ENCODE data around the gene ADI1.

The ADI1 gene

GRCh38 chr2:3459185-3460015, 59.9 kb downstream of the ADI1 start:
- no peak overlapping the region for H3K4ac ChIP-seq (ENCODE audit: low read length)
- no peak overlapping the region for H3K4me3 ChIP-seq (ENCODE audit: low read length in 2 of 2)
- no peak overlapping the region for H4K91ac ChIP-seq (ENCODE audit: low read depth, low read length, poor library complexity)
- H2BK120ac ChIP-seq (ENCODE audit: low read depth, low read length): no peak overlapping the region
- no peak overlapping the region for H3K4me2 ChIP-seq (ENCODE audit: insufficient read depth, low read length, poor library complexity, severe bottlenecking)
- peak overlapping the region; percentile 56 for H3K23ac ChIP-seq (ENCODE audit: low read depth, low read length, poor library complexity)
- no peak overlapping the region for H2BK12ac ChIP-seq (ENCODE audit: low read length)
- peaks cover 0 to 5% of the 10 kb centered on the region in 2 donors for H3K9me3 ChIP-seq (replicated peaks in 1 of 2; ENCODE audit: control insufficient read depth in 2 of 2, insufficient read depth in 1 of 2, low read depth in 1 of 2, low read length in 2 of 2)
- peak overlapping the region; percentile 25 for H3K18ac ChIP-seq (ENCODE audit: low read length)
- H3K4me1 ChIP-seq (ENCODE audit: control insufficient read depth in 2 of 2, insufficient read depth in 1 of 2, low read depth in 1 of 2, low read length in 2 of 2): peaks cover 0 to 8% of the 10 kb centered on the region in 2 donors
- peak overlapping the region; percentile 30 for H3K9ac ChIP-seq (ENCODE audit: low read depth, low read length, poor library complexity)
- H2BK5ac ChIP-seq (ENCODE audit: low read length): no peak overlapping the region
- no peak overlapping the region for H2AFZ ChIP-seq (ENCODE audit: low read length)
- H3K14ac ChIP-seq (ENCODE audit: low read length): no peak overlapping the region
- WGBS, 2 donors (ENCODE audit: extremely low coverage in 2 of 2, insufficient read length in 2 of 2, insufficient replicate concordance in 1 of 2): no CpG with 5 or more reads among the region's 25 CpGs
- no peaks in the 10 kb centered on the region for H3K27me3 ChIP-seq (ENCODE audit: control insufficient read depth in 3 of 3, insufficient read depth in 3 of 3, low read depth in 1 of 3, low read length in 3 of 3)
- H2BK15ac ChIP-seq (ENCODE audit: low read length): no peak overlapping the region
- H3K36me3 ChIP-seq (replicated peaks in 1 of 2; ENCODE audit: control insufficient read depth in 2 of 2, insufficient read depth in 2 of 2, low read length in 2 of 2): peaks cover 16 to 57% of the 10 kb centered on the region in 2 donors
- H2AK5ac ChIP-seq (ENCODE audit: low read depth, low read length): no peak overlapping the region
- no peak for DNase-seq (ENCODE audit: low spot score)
- H3K79me1 ChIP-seq (ENCODE audit: low read depth, low read length): no peaks in the 10 kb centered on the region
- H4K8ac ChIP-seq (ENCODE audit: low read depth, low read length): no peak overlapping the region
- H3K27ac ChIP-seq (replicated peaks; ENCODE audit: low read length): no peak overlapping the region

GRCh38 chr2:3458396-3459184, 60.7 kb downstream of the ADI1 start:
- peaks cover 0 to 5% of the 10 kb centered on the region in 2 donors for H3K9me3 ChIP-seq (replicated peaks in 1 of 2; ENCODE audit: control insufficient read depth in 2 of 2, insufficient read depth in 1 of 2, low read depth in 1 of 2, low read length in 2 of 2)
- H3K4ac ChIP-seq (ENCODE audit: low read length): no peak overlapping the region
- H3K36me3 ChIP-seq (replicated peaks in 1 of 2; ENCODE audit: control insufficient read depth in 2 of 2, insufficient read depth in 2 of 2, low read length in 2 of 2): peaks cover 14 to 56% of the 10 kb centered on the region in 2 donors
- no peak for DNase-seq (ENCODE audit: low spot score)
- H2BK15ac ChIP-seq (ENCODE audit: low read length): no peak overlapping the region
- no peak overlapping the region for H4K8ac ChIP-seq (ENCODE audit: low read depth, low read length)
- no peak overlapping the region for H3K18ac ChIP-seq (ENCODE audit: low read length)
- H3K79me1 ChIP-seq (ENCODE audit: low read depth, low read length): no peaks in the 10 kb centered on the region
- peak overlapping the region; percentile 30 for H3K9ac ChIP-seq (ENCODE audit: low read depth, low read length, poor library complexity)
- no peak overlapping the region for H3K4me3 ChIP-seq (ENCODE audit: low read length in 2 of 2)
- H2BK120ac ChIP-seq (ENCODE audit: low read depth, low read length): no peak overlapping the region
- H2AFZ ChIP-seq (ENCODE audit: low read length): no peak overlapping the region
- no peak overlapping the region for H3K4me2 ChIP-seq (ENCODE audit: insufficient read depth, low read length, poor library complexity, severe bottlenecking)
- no peak overlapping the region for H2BK12ac ChIP-seq (ENCODE audit: low read length)
- WGBS, 2 donors (ENCODE audit: extremely low coverage in 2 of 2, insufficient read length in 2 of 2, insufficient replicate concordance in 1 of 2): no CpG with 5 or more reads among the region's 10 CpGs
- H3K4me1 ChIP-seq (ENCODE audit: control insufficient read depth in 2 of 2, insufficient read depth in 1 of 2, low read depth in 1 of 2, low read length in 2 of 2): peaks cover 0 to 4% of the 10 kb centered on the region in 2 donors
- peak overlapping the region; percentile 57 for H3K23ac ChIP-seq (ENCODE audit: low read depth, low read length, poor library complexity)
- H3K14ac ChIP-seq (ENCODE audit: low read length): no peak overlapping the region
- H4K91ac ChIP-seq (ENCODE audit: low read depth, low read length, poor library complexity): no peak overlapping the region
- H2AK5ac ChIP-seq (ENCODE audit: low read depth, low read length): no peak overlapping the region
- H3K27me3 ChIP-seq (ENCODE audit: control insufficient read depth in 3 of 3, insufficient read depth in 3 of 3, low read depth in 1 of 3, low read length in 3 of 3): no peaks in the 10 kb centered on the region
- no peak overlapping the region for H2BK5ac ChIP-seq (ENCODE audit: low read length)
- H3K27ac ChIP-seq (replicated peaks; ENCODE audit: low read length): no peak overlapping the region

GRCh38 chr2:3457524-3458395, 61.6 kb downstream of the ADI1 start:
- H3K4me1 ChIP-seq (ENCODE audit: control insufficient read depth in 2 of 2, insufficient read depth in 1 of 2, low read depth in 1 of 2, low read length in 2 of 2): peaks cover 0 to 6% of the 10 kb centered on the region in 2 donors
- no peak overlapping the region for H3K14ac ChIP-seq (ENCODE audit: low read length)
- no peak overlapping the region for H2BK120ac ChIP-seq (ENCODE audit: low read depth, low read length)
- H3K4ac ChIP-seq (ENCODE audit: low read length): no peak overlapping the region
- H3K27me3 ChIP-seq (ENCODE audit: control insufficient read depth in 3 of 3, insufficient read depth in 3 of 3, low read depth in 1 of 3, low read length in 3 of 3): no peaks in the 10 kb centered on the region
- peak overlapping the region; percentile 29 for H2BK5ac ChIP-seq (ENCODE audit: low read length)
- no peak overlapping the region for H2BK12ac ChIP-seq (ENCODE audit: low read length)
- peak overlapping the region; percentile 57 for H3K23ac ChIP-seq (ENCODE audit: low read depth, low read length, poor library complexity)
- peaks cover 0 to 6% of the 10 kb centered on the region in 2 donors for H3K9me3 ChIP-seq (replicated peaks in 1 of 2; ENCODE audit: control insufficient read depth in 2 of 2, insufficient read depth in 1 of 2, low read depth in 1 of 2, low read length in 2 of 2)
- H3K4me2 ChIP-seq (ENCODE audit: insufficient read depth, low read length, poor library complexity, severe bottlenecking): no peak overlapping the region
- no peak overlapping the region for H3K4me3 ChIP-seq (ENCODE audit: low read length in 2 of 2)
- no CpG with 5 or more reads among the region's 30 CpGs for whole genome bisulfite sequencing, 2 donors (ENCODE audit: extremely low coverage in 2 of 2, insufficient read length in 2 of 2, insufficient replicate concordance in 1 of 2)
- H4K8ac ChIP-seq (ENCODE audit: low read depth, low read length): no peak overlapping the region
- H2BK15ac ChIP-seq (ENCODE audit: low read length): no peak overlapping the region
- no peak overlapping the region for H4K91ac ChIP-seq (ENCODE audit: low read depth, low read length, poor library complexity)
- no peak overlapping the region for H3K18ac ChIP-seq (ENCODE audit: low read length)
- H3K36me3 ChIP-seq (replicated peaks in 1 of 2; ENCODE audit: control insufficient read depth in 2 of 2, insufficient read depth in 2 of 2, low read length in 2 of 2): peaks cover 16 to 57% of the 10 kb centered on the region in 2 donors
- DNase-seq (ENCODE audit: low spot score): no peak
- H2AK5ac ChIP-seq (ENCODE audit: low read depth, low read length): peak overlapping the region; percentile 38
- H3K27ac ChIP-seq (replicated peaks; ENCODE audit: low read length): no peak overlapping the region
- H2AFZ ChIP-seq (ENCODE audit: low read length): no peak overlapping the region
- H3K79me1 ChIP-seq (ENCODE audit: low read depth, low read length): no peaks in the 10 kb centered on the region
- no peak overlapping the region for H3K9ac ChIP-seq (ENCODE audit: low read depth, low read length, poor library complexity)

Data from neuronal stem cell (in vitro differentiated cells).